Activated CD4-positive, alpha-beta T cell treated with anti-CD3 and anti-CD28 coated beads, Interleukin-2, amount 50 U/mL, for 48 hours (primary cell): ENCODE measurements around the gene ACP4.

ENCODE experiments used
- DNase-seq, 2 experiments: peaks; one replicate each; pipeline ENCODE4 v3.0.0-alpha.2; 2020

ACP4 gene

DNA sequence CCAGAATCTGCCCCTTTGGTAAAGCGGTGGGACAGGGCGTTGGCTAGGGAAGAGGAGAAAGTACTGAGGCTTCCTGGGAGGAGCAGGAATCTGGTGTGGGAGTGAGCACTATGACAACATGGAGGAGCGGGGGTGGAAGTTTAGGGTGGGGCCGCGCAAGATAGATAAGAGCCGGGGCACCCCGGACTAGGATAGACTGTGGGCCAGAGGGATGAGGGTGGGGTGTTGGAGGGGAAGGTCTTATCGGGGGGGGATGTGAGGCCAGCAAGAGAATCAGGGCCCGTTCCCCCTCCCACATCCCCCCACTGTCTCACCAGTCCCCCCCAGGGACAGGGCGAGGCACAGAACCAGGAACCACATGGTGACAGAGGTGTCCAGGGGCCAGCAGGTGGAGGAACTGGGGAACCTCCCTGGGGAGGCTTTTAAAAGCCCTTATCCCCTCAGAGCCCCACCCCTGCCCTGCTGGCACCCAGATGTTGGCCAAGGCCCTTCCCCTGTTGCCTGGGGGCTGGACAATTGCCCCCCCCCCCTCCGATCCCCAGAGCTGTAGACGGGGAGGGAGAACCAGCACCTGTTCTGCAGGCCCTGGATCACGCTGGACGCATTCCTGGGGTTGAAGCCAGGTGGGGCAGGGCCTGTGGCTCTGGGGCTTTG is 33.3 kb downstream of the ACP4 start, which contains the start of gene KLK1:
Gene KLK1, minus strand, starts transcription at position 399 of the 654 bp plus-strand sequence. Its CDS starts 39 bp downstream, at position 360.
- DNase-seq: no peak

DNA sequence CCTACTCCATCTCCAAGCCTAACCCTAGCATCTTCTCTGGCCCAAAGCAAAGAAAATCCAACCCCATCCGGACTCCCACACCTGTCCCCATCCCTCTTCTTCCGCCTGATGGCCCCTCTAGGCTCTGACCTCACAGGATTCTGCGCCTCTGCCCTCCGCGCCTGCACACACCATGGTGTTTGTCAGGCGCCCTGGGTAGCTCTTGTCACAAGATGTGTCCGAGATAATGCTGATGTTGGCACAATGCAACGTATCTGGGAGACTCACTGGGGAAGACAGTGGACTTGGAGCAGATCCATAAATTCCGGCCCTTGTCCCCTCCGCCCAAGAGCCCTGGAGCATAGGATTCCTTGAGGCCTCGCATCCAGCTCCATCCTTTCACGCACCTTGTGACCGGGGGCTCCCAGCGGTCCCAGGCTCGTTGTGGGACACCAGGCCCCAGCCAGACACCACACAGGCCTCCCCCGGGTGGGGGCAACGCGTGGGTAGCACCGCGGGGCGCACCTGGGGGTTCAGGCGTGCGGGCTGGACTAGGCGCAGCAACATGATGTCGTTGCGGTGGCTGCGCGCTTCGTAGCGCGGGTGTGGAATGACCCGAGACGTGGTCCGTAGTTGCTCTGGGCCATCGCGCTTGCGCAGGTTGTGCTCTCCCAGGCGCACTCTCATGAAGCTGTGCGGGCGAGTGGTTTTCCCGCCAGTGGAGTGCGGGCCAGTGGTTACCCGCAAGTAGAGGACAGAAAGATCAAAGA is 36.5 kb downstream of the ACP4 start:
- no peak for DNase-seq

- DNase-seq: no peak
Measured at GRCh38 chr19:50827476-50827875, 37.3 kb downstream of the ACP4 start.

- no peak for DNase-seq
Measured at GRCh38 chr19:50829801-50830200, 39.6 kb downstream of the ACP4 start.

- DNase-seq: no peak
Measured at GRCh38 chr19:50830266-50831025, 40.2 kb downstream of the ACP4 start.

DNA sequence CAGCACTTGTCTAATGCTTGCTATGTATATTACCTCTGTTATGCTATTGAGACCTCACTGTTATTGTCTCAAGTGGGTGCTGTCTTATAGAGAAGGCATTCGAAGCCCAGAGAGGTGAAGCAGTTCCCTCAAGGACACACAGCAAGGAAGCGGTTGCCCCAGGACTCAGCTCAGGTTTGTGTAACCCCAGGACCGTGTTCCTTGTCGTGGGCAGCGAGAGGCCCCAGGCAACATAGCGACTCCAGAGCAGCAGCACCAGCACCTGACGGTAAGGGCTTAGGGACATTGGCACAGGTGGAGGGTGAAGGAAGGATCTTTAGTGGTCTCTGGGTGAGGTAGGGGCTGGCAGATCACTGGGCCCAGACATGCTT is 40.8 kb downstream of the ACP4 start:
- DNase-seq: no peak

DNA sequence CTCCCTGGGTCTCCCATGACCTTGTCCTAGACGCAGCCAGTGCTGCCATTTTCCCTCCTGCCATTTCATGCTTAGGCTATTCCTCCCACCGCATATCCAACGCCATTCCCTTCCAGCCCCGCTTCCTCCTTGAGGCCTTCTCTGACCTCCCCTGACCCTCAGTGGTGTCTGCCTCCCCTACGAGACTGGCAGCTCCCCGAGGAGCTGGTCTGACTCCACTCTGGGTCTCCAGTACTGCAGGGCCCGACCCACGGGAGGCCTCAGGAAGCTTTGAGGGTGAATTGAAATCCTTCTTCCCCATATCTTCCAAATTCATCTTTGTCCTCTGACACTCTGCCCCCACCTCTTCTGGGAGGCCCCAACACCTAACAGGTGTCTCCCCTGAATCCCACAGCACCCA is 42.5 kb downstream of the ACP4 start:
- DNase-seq: no peak

GRCh38 chr19:50833117-50833801 is 43.0 kb downstream of the ACP4 start, which contains the start of gene KLK15:
Gene KLK15 (minus strand): TSS chr19:50833574. CDS start chr19:50831492, 2,082 bp downstream.
- DNase-seq: no peak

GRCh38 chr19:50833802-50834167 is 43.6 kb downstream of the ACP4 start:
- no peak for DNase-seq

GRCh38 chr19:50835103-50835784 is 45.0 kb downstream of the ACP4 start:
- DNase-seq: no peak

DNA sequence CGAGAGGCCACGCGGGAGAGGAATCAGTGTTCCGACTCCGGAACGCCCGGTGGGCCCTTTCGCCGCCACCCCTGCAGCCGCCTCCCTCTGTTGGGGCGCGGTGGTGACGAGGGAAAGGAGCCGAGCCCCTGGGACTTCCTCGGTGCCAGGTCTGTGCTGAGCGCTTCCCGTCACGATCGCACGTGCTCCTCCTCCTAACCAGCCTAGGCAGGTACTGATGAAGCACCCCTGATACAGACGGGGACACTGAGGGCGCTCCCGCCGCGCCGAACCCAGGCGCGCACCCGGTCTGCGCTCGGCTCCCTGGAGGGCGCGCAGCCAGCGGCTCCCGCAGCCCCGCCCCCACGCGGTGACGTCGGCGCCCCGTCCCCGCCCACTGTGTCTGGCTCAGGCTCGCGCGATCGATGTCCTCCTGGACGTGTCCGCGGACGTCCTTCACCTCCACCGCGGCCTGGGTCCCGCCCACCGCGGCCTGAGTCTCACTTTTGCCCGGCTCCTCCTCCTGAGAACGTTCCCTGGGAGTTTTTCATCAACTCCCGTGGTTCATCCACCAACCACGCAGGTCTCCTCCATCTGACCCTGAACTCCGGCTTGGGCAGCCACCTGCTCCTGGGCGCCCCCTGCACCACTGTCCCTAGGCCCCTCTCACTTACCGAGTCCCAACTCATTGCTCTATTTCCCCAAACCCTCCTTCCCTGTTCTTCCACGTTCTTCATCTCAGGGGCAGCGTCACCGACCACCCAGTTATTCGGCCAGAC is 45.7 kb downstream of the ACP4 start:
- peak; percentile 82 to 85 for DNase-seq

GRCh38 chr19:50836543-50837195 is 46.5 kb downstream of the ACP4 start:
- no peak for DNase-seq

- DNase-seq: no peak
Measured at GRCh38 chr19:50837300-50837699, 47.1 kb downstream of the ACP4 start.

- no peak for DNase-seq
Measured at GRCh38 chr19:50838239-50838638, 48.0 kb downstream of the ACP4 start.

DNA sequence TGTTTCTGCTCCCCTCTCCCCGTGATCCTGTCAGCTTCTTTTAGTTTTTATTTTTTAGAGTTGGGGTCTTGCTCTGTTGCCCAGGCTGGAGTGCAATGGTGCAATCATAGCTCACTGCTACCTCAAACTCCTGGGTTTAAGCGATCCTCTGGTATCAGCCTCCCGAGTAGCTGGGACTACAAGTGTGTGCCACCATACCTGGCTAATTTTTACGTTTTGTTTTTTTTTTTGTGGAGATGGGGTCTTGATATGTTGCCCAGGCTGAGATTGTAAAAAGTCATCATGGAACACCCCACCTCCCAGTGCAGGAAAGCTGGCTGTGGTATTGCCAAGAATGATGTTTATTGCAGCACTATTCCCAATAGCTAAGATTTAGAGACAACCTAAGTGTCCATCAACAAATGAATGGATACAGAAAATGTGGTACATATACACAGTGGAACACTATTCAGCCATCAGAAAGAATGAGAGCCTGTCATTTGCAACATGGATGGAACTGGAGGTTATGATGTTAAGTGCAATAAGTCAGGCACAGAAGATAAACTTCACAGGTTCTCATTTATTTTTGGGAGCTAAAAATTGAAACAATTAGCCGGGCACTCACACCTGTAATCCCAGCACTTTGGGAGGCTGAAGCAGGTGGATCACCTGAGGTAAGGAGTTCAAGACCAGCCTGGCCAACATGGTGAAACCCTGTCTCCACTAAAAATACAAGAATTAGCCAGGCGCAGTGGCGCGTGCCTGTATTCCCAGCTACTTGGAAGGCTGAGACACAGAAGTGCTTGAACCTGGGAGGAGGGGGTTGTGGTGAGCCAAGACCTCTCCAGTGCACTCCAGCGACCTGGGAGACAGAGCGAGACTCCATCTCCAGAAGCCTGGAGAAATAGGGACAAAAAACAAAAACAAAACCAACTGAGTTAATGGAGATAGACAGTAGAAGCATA is 49.8 kb downstream of the ACP4 start:
- DNase-seq: no peak

DNA sequence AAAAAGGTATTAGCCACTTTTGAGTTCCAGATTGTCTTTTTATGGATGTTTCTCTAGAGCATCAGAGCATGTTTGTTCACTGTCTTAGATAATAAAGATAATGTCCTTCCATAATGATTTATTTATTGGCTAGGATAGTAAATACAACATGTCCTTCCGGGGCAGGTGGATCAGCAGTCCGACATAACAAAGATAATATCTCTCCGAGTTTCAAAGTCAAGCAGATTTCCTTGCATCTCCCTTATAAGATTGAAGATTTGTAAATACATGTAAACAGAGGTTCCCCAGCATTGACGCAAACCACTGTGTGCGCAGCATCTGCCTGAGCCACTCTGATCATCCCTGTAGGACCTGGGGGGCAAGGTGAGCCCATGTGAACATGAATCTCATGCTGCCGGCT is 51.9 kb downstream of the ACP4 start:
- no peak for DNase-seq

DNA sequence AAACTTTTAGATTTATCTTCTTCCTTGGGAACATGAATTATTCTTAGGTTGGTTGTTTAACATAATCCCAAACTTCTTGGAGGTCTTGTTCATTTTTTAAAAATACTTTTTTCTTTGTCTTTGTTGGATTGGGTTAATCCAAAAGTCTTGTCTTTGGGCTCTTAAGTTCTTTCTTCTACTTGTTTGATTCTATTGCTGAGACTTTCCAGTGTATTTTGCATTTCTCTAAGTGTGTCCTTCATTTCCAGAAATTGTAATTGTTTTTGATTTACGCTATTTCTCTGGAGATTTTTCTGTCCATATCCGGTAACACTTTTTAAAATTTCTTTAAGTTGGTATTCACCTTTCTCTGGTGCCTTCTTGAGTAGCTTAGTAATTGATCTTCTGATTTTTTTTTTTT is 53.0 kb downstream of the ACP4 start:
- no peak for DNase-seq

- no peak for DNase-seq
Measured at GRCh38 chr19:50843701-50844221, 53.5 kb downstream of the ACP4 start.

DNA sequence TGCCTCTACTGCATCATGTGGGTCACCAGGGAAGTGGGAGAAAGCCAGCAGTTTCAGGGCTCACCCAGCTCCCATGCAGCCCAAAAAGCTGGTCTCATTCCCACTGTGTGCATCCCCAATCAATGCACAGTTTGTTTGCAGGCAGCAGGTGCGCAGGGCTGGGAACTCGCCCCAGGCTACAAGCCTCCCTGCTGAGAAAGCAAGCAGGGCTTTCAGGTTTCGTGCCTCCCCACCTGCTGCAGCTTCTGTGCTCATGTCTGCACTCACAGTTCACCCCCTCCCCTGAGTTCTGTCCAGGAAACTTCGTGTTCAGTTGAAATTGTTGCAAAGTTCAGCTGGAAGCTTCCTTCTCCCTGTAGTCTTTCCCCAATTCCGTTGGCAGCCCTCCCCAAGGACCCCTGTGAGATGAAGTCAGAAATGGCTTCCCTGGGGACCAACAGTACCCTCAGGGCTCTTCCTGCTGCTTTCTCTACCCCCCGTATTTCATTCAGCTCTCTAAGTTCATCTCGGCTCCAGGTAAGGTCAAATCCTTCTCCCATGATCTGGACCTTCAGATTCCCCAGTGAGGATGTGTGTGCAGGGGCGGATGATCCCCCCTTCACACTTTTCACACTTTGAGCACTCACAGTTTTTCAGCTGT is 54.2 kb downstream of the ACP4 start:
- DNase-seq: no peak
